ENCODE results near the gene TMEM109. TPM values are rescaled to one million over a fixed set of nuclear protein-coding genes. Genes with fewer than 3 reads are reported as not detected.

Gene TMEM109
- total and polyA plus RNA-seq, 2 of the 8 experiments (the other 6 are each of a cell fraction or from before 2014, with no cell fraction given): 27.3 to 30.3 TPM

DNA sequence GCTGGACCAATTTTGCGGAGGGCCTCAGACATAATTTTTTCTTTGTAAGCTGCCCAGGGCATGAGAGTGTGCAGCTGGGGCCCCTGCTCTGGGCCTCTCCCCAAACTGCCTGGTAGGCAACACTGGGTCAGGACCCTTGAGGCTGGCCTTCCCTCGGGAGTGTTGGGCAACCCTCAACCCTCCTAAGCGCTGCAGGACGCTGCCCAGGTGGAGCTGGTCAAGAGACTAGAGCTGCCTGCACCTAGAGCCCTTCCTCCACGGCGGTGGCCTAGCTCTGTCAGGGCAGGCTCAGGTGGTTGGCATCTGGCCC lies 9.8 kb downstream of the TMEM109 start:
- peaks cover 5 to 14% (median 5%) of the 10 kb centered on the region in 4 experiments; a peak in 6 of 7 replicates for H3K4me1 ChIP-seq (replicated peaks in 1 of 4; ENCODE audit: control insufficient read depth in 3 of 4, insufficient read depth in 4 of 4, low read length in 3 of 4)
- H4K91ac ChIP-seq (replicated peaks; ENCODE audit: insufficient read length, low read length): peak overlapping the region; percentile 4
- no peak overlapping the region for H3K56ac ChIP-seq (replicated peaks; ENCODE audit: insufficient read length, low read depth, low read length)
- peaks cover 0 to 3% (median 0%) of the 10 kb centered on the region in 4 experiments; a peak in 1 of 7 replicates for H3K27me3 ChIP-seq (replicated peaks in 1 of 4; ENCODE audit: control insufficient read depth in 3 of 4, extremely low read depth in 1 of 4, insufficient read depth in 3 of 4, low read length in 3 of 4)
- peak overlapping the region; percentile 61; the same call in 1 of the 2 replicates for H2AFZ ChIP-seq (ENCODE audit: low read length)
- no peak for FAIRE-seq
- peaks cover 11% of the 10 kb centered on the region; the same call in 1 of the 2 replicates for H3K23me2 ChIP-seq (ENCODE audit: low read depth, low read length)
- H3K9ac ChIP-seq (replicated peaks in 1 of 4; ENCODE audit: extremely low read depth in 1 of 4, low read depth in 3 of 4, low read length in 3 of 4): no peak overlapping the region
- peak overlapping the region; percentile 71 for H4K8ac ChIP-seq (ENCODE audit: extremely low read depth, insufficient read depth, low read length)
- H3K18ac ChIP-seq (ENCODE audit: extremely low read depth, low read length): peak overlapping the region; percentile 73; the same call in 1 of the 2 replicates
- no peak overlapping the region for H3K14ac ChIP-seq (ENCODE audit: insufficient read length)
- DNase-seq (ENCODE audit: low read depth in 1 of 2, low spot score in 2 of 2): no peak
- H3K79me2 ChIP-seq (ENCODE audit: control insufficient read depth in 1 of 2, insufficient read depth in 2 of 2, low read length in 2 of 2): peaks cover 0 to 5% of the 10 kb centered on the region in 2 experiments; a peak in 1 of 4 replicates
- H3K79me1 ChIP-seq (ENCODE audit: low read depth, low read length): peaks cover 11% of the 10 kb centered on the region
- ChIA-PET CTCF (ENCODE audit: partially characterized antibody) (interaction anchor here (0.8 to 1.7 kb wide), 5 partner anchors 8 to 93 kb away, joined by 3 to 7 read pairs (median 4); no protein-coding TSS in a partner anchor), POLR2A (ENCODE audit: partially characterized antibody) (interaction anchor here (0.7 to 5.7 kb wide), 6 partner anchors 10 to 33 kb away, joined by 3 to 26 read pairs (median 4); partner anchors contain the start of gene TMEM109)
- H3K36me3 ChIP-seq (ENCODE audit: control insufficient read depth in 2 of 4, insufficient read depth in 4 of 4, low read length in 3 of 4): peaks cover 5 to 23% (median 12%) of the 10 kb centered on the region in 4 experiments; a peak in 7 of 8 replicates
- no peak overlapping the region for H3K23ac ChIP-seq (ENCODE audit: insufficient read length)
- H4K20me1 ChIP-seq (replicated peaks in 1 of 2; ENCODE audit: control insufficient read depth in 1 of 2, insufficient read depth in 2 of 2, low read length in 2 of 2): peaks cover 9 to 16% of the 10 kb centered on the region in 2 experiments
- no peak overlapping the region for H3K27ac ChIP-seq (ENCODE audit: low read depth, low read length)
- peak overlapping the region; percentile 43; the same call in 1 of the 2 replicates for H2BK12ac ChIP-seq (ENCODE audit: low read depth, low read length)
- no peak overlapping the region for H2BK20ac ChIP-seq (ENCODE audit: low read length)
- H3K4me2 ChIP-seq (ENCODE audit: insufficient read depth in 1 of 2, low read depth in 2 of 2, low read length in 2 of 2): peak overlapping the region; percentile 68 to 91
- no peak overlapping the region for H3K4ac ChIP-seq (replicated peaks; ENCODE audit: insufficient read length, low read depth, low read length)
- H3K4me3 ChIP-seq (ENCODE audit: extremely low read depth in 1 of 4, insufficient read depth in 2 of 4, low read depth in 3 of 4, low read length in 4 of 4): peak overlapping the region in 3 of 4 experiments; percentile 70 to 95 (median 82); a peak in 7 of 8 replicates
- H4K5ac ChIP-seq (ENCODE audit: insufficient read length, low read depth, low read length): no peak overlapping the region
- WGBS, 2 experiments (ENCODE audit: extremely low coverage in 1 of 2, insufficient coverage in 1 of 2, insufficient read length in 1 of 2, insufficient replicate concordance in 2 of 2, low coverage in 1 of 2, low lambda C conversion rate in 2 of 2, missing lambda C conversion rate in 1 of 2): 63% methylated on average over 6 of the region's 6 CpGs; no CpG with 5 or more reads in 1 of the 2 experiments
- H2BK15ac ChIP-seq (ENCODE audit: low read length): peak overlapping the region; percentile 6; the same call in 1 of the 2 replicates
- H2BK120ac ChIP-seq (replicated peaks; ENCODE audit: low read depth, low read length): no peak overlapping the region
- no peaks in the 10 kb centered on the region for H3K9me3 ChIP-seq (ENCODE audit: insufficient read depth in 2 of 2, low read depth in 1 of 2, low read length in 1 of 2)
- H2AK5ac ChIP-seq (ENCODE audit: low read depth, low read length): no peak overlapping the region
- H2BK5ac ChIP-seq (ENCODE audit: low read depth, low read length): 0 out of 2 replicates have a peak overlapping the region, but pooled peaks have one; percentile 44
- TF ChIP-seq CTBP2 (IDR thresholded peaks at IDR 0.05; ENCODE audit: borderline replicate concordance, insufficient read depth, insufficient read length, low read length) (no peak), POU5F1 (IDR thresholded peaks at IDR 0.05; ENCODE audit: low read depth, low read length) (no peak)
- TF ChIP-seq, protein P1, sequence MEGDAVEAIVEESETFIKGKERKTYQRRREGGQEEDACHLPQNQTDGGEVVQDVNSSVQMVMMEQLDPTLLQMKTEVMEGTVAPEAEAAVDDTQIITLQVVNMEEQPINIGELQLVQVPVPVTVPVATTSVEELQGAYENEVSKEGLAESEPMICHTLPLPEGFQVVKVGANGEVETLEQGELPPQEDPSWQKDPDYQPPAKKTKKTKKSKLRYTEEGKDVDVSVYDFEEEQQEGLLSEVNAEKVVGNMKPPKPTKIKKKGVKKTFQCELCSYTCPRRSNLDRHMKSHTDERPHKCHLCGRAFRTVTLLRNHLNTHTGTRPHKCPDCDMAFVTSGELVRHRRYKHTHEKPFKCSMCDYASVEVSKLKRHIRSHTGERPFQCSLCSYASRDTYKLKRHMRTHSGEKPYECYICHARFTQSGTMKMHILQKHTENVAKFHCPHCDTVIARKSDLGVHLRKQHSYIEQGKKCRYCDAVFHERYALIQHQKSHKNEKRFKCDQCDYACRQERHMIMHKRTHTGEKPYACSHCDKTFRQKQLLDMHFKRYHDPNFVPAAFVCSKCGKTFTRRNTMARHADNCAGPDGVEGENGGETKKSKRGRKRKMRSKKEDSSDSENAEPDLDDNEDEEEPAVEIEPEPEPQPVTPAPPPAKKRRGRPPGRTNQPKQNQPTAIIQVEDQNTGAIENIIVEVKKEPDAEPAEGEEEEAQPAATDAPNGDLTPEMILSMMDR (IDR thresholded peaks at IDR 0.05; ENCODE audit: control extremely low read depth in 1 of 3, insufficient read depth in 1 of 3, low read depth in 1 of 3, low read length in 3 of 3): no peak
